CD14-positive monocyte (primary cell): ENCODE data around the gene TAP1. TPM values are rescaled to one million over a fixed set of nuclear protein-coding genes. Genes with fewer than 3 reads are reported as not detected.

Experiments used
- DNase-seq, 3 donors: peaks; one replicate each; pipeline ENCODE4 v3.0.0-alpha.2; 2011 to 2022
- H2AFZ ChIP-seq: 2 replicates; pipeline ENCODE4 v1.6.0; 2012; ENCODE audit warnings: mild to moderate bottlenecking, low read depth, low read length, inconsistent platforms; ENCODE audit not compliant: insufficient read depth, poor library complexity, severe bottlenecking
- H3K27ac ChIP-seq, 2 donors: 1 replicate in 1 of 2; 2 replicates in 1 of 2; pipeline ENCODE4 v1.5.1; 2012 to 2013; ENCODE audit warnings: low read length in 2 of 2, control low read depth in 1 of 2, inconsistent platforms in 1 of 2, low read depth in 1 of 2, mild to moderate bottlenecking in 1 of 2
- H3K27me3 ChIP-seq, 2 donors: one replicate each; pipeline versions ENCODE4 v1.6.0 to v1.6.1; 2011 to 2013; ENCODE audit warnings: low read length in 2 of 2; ENCODE audit not compliant: control insufficient read depth in 2 of 2, insufficient read depth in 2 of 2
- H3K36me3 ChIP-seq, 2 donors: replicated peaks in 1 of 2; 1 replicate in 1 of 2; 2 replicates in 1 of 2; pipeline versions ENCODE4 v1.5.1 to v1.6.1; 2012 to 2013; ENCODE audit warnings: low read length in 2 of 2, control low read depth in 1 of 2, inconsistent platforms in 1 of 2, mild to moderate bottlenecking in 1 of 2; ENCODE audit not compliant: insufficient read depth in 2 of 2, control insufficient read depth in 1 of 2
- H3K4me1 ChIP-seq, 2 donors: 1 replicate in 1 of 2; 2 replicates in 1 of 2; pipeline versions ENCODE4 v1.5.1 to v1.6.1; 2012 to 2013; ENCODE audit warnings: low read length in 2 of 2, control low read depth in 1 of 2, inconsistent platforms in 1 of 2, mild to moderate bottlenecking in 1 of 2, moderate library complexity in 1 of 2; ENCODE audit not compliant: insufficient read depth in 2 of 2, control insufficient read depth in 1 of 2
- H3K4me2 ChIP-seq: replicated peaks from 2 replicates; pipeline ENCODE3; 2012; ENCODE audit warnings: low read length, moderate library complexity, mild to moderate bottlenecking; ENCODE audit not compliant: poor library complexity, severe bottlenecking; ENCODE audit errors: extremely low read depth
- H3K4me3 ChIP-seq, 3 experiments: fragments of 200-600 bp in 1 of 3; sonication (generic) in 1 of 3; replicated peaks in 1 of 3; 1 replicate in 2 of 3; 2 replicates in 1 of 3; pipeline ENCODE4 v1.5.1; 2011 to 2013; ENCODE audit warnings: low read length in 3 of 3, mild to moderate bottlenecking in 3 of 3, control low read depth in 2 of 3, low read depth in 2 of 3, inconsistent platforms in 1 of 3, moderate library complexity in 1 of 3
- H3K79me2 ChIP-seq: 2 replicates; pipeline ENCODE4 v1.6.0; 2012; ENCODE audit warnings: mild to moderate bottlenecking, control low read depth, inconsistent platforms, low read length, moderate library complexity; ENCODE audit not compliant: insufficient read depth
- H3K9ac ChIP-seq: 2 replicates; pipeline ENCODE4 v1.6.0; 2017; ENCODE audit warnings: low read length, mild to moderate bottlenecking; ENCODE audit not compliant: insufficient read depth, poor library complexity, severe bottlenecking
- H3K9me3 ChIP-seq, 2 donors: replicated peaks in 1 of 2; 1 replicate in 1 of 2; 2 replicates in 1 of 2; pipeline versions ENCODE4 v1.5.1 to v1.6.1; 2012 to 2013; ENCODE audit warnings: low read length in 2 of 2, control low read depth in 1 of 2; ENCODE audit not compliant: control insufficient read depth in 1 of 2, insufficient read depth in 1 of 2
- H4K20me1 ChIP-seq: 2 replicates; pipeline ENCODE4 v1.6.0; 2012; ENCODE audit warnings: mild to moderate bottlenecking, low read length, control low read depth, moderate library complexity; ENCODE audit not compliant: insufficient read depth
- H3K27ac Mint-ChIP-seq, 7 donors: one replicate each; pipeline ENCODE4 v1.8.0; 2020; ENCODE audit warnings: mild to moderate bottlenecking in 7 of 7, mixed read lengths in 7 of 7, moderate library complexity in 6 of 7, inconsistent platforms in 2 of 7
- H3K27me3 Mint-ChIP-seq, 3 donors: one replicate each; pipeline ENCODE4 v1.8.0; 2021 to 2022; ENCODE audit warnings: low read depth in 3 of 3, mild to moderate bottlenecking in 3 of 3, mixed read lengths in 3 of 3, moderate library complexity in 3 of 3, inconsistent platforms in 1 of 3
- H3K36me3 Mint-ChIP-seq, 2 donors: one replicate each; pipeline ENCODE4 v1.8.0; 2020; ENCODE audit warnings: mixed read lengths in 2 of 2, inconsistent platforms in 1 of 2, mild to moderate bottlenecking in 1 of 2
- H3K4me1 Mint-ChIP-seq: one replicate; pipeline ENCODE4 v1.8.0; 2020; ENCODE audit warnings: mild to moderate bottlenecking, mixed read lengths
- H3K4me3 Mint-ChIP-seq, 2 donors: one replicate each; pipeline ENCODE4 v1.8.0; 2020; ENCODE audit warnings: mild to moderate bottlenecking in 2 of 2, mixed read lengths in 2 of 2, moderate library complexity in 1 of 2
- H3K9me3 Mint-ChIP-seq, 7 donors: one replicate each; pipeline ENCODE4 v1.8.0; 2020 to 2022; ENCODE audit warnings: mixed read lengths in 7 of 7, mild to moderate bottlenecking in 6 of 7, moderate library complexity in 6 of 7, inconsistent platforms in 2 of 7
- CTCF ChIP-seq: fragments of 200-600 bp; IDR thresholded peaks from one replicate; pipeline ENCODE4 v1.8.0; 2022; ENCODE audit warnings: antibody characterized with exemption, mild to moderate bottlenecking
- WGBS: methylation state at CpG from one replicate; pipeline ENCODE4 v1.1.5; 2013; ENCODE audit warnings: missing lambda C conversion rate; ENCODE audit not compliant: insufficient coverage; 5-methylcytosine and 5-hydroxymethylcytosine counted together
- intact Hi-C, 2 donors: fragments of 100-400 bp; cut with micrococcal nuclease; formaldehyde crosslinking; loops; one replicate each; pipeline versions ENCODE4 v1.15.0 to v1.15.1; 2023
- polyA plus RNA-seq, 3 donors: library from polyadenylated mRNA; depleted of rRNA in 1 of 3; unstranded in 2 of 3; stranded (reverse) in 1 of 3; fragments of 300-500 nt in 2 of 3; fragments of >200 nt in 1 of 3; fragmentation: Illumina TruSeq in 2 of 3; gene quantifications; 1 replicate in 2 of 3; 2 replicates in 1 of 3; pipeline ENCODE4 v1.2.3, GENCODE V29; 2012 to 2021

The TAP1 gene
- polyA plus RNA-seq, 3 donors: 119 to 221 (median 204) TPM

GRCh38 chr6:32837651-32838113 lies 15.8 kb downstream of the TAP1 start:
- peak overlapping the region; percentile 87 to 89 for H3K4me3 Mint-ChIP-seq
- Histone ChIP-seq H3K27me3 (no peaks in the 10 kb centered on the region), H3K79me2 (peaks cover 34% of the 10 kb centered on the region), H3K27ac (peak overlapping the region; percentile 82 to 86), H3K4me3 (peak overlapping the region; percentile 71 to 91 (median 78)), H3K9ac (peak overlapping the region; percentile 79), H4K20me1 (peaks cover 20% of the 10 kb centered on the region), H3K36me3 (peaks cover 58 to 77% of the 10 kb centered on the region in 2 donors), H3K4me2 (peak overlapping the region; percentile 96), H3K4me1 (peaks cover 26 to 41% of the 10 kb centered on the region in 2 donors), H2AFZ (peak overlapping the region; percentile 84), H3K9me3 (no peaks in the 10 kb centered on the region)
- H3K27ac Mint-ChIP-seq: peak overlapping the region; percentile 41 to 94 (median 87)
- no peaks in the 10 kb centered on the region for H3K9me3 Mint-ChIP-seq
- 25% methylated on average over 10 of the region's 12 CpGs for WGBS
- intact Hi-C loops: loop anchor here (1.0 to 5.0 kb wide), 3 partner anchors 15 to 35 kb away; partner anchors contain the start of gene TAP1 (in 1 of the 2)
- DNase-seq: no peak
- TF ChIP-seq CTCF: no peak
- peaks cover 52% of the 10 kb centered on the region for H3K4me1 Mint-ChIP-seq
- peaks cover 74 to 75% of the 10 kb centered on the region in 2 donors for H3K36me3 Mint-ChIP-seq
- no peaks in the 10 kb centered on the region for H3K27me3 Mint-ChIP-seq

GRCh38 chr6:32836873-32837272 lies 16.6 kb downstream of the TAP1 start:
- Mint-ChIP-seq H3K27me3 (no peaks in the 10 kb centered on the region), H3K9me3 (no peaks in the 10 kb centered on the region), H3K4me1 (peaks cover 44% of the 10 kb centered on the region), H3K27ac (peak overlapping the region in 1 of 7 donors; percentile 3), H3K4me3 (peak overlapping the region in 1 of 2 donors; percentile 50), H3K36me3 (peaks cover 74 to 75% of the 10 kb centered on the region in 2 donors)
- peaks cover 18 to 32% of the 10 kb centered on the region in 2 donors for H3K4me1 ChIP-seq
- no peak overlapping the region for H3K4me3 ChIP-seq
- no peak overlapping the region for H3K9ac ChIP-seq
- WGBS: no CpG with 5 or more reads among the region's 2 CpGs
- H3K27me3 ChIP-seq: no peaks in the 10 kb centered on the region
- no peak overlapping the region for H3K27ac ChIP-seq
- H4K20me1 ChIP-seq: peaks cover 24% of the 10 kb centered on the region
- no peak for DNase-seq
- H3K79me2 ChIP-seq: peaks cover 26% of the 10 kb centered on the region
- no peaks in the 10 kb centered on the region for H3K9me3 ChIP-seq
- intact Hi-C loops: loop anchor here in 1 of 2 donors (5.0 kb wide), 1 partner anchor 35 kb away; no protein-coding TSS in a partner anchor
- H3K4me2 ChIP-seq: no peak overlapping the region
- H3K36me3 ChIP-seq: peaks cover 63 to 77% of the 10 kb centered on the region in 2 donors
- no peak for TF ChIP-seq CTCF
- H2AFZ ChIP-seq: no peak overlapping the region
